ENCODE data around the gene ACTR10. TPM values are rescaled to one million over a fixed set of nuclear protein-coding genes. Genes with fewer than 3 reads are reported as not detected.

Gene ACTR10
- total and polyA plus RNA-seq, 9 of the 15 experiments (the other 6 are each of a cell fraction or from before 2014, with no cell fraction given), result 22.0 to 66.1 (median 34.1) TPM

- TF ChIP-seq, protein P1, sequence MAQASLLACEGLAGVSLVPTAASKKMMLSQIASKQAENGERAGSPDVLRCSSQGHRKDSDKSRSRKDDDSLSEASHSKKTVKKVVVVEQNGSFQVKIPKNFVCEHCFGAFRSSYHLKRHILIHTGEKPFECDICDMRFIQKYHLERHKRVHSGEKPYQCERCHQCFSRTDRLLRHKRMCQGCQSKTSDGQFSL (CRISPR knock-in tag; IDR thresholded peaks at IDR 0.05), result no peak
- TF ChIP-seq, protein P1 (tag; IDR thresholded peaks at IDR 0.05), result no peak
- peak; percentile 85 for TF ChIP-seq TBP (optimal IDR thresholded peaks at IDR 0.05; ENCODE audit: low read depth, low read length)
- no peak for TF ChIP-seq ZNF224 (CRISPR knock-in tag; IDR thresholded peaks at IDR 0.05)
- TF ChIP-seq CTCFL (IDR thresholded peaks at IDR 0.05; ENCODE audit: borderline replicate concordance, insufficient read depth, low read depth, low read length, poor library complexity, severe bottlenecking), result peak; percentile 30
- TF ChIP-seq TAF15 (IDR thresholded peaks at IDR 0.05; ENCODE audit: low read depth, low read length), result no peak
- no peak for TF ChIP-seq ZC3H8 (IDR thresholded peaks at IDR 0.05)
- TF ChIP-seq HNRNPL (IDR thresholded peaks at IDR 0.05; ENCODE audit: low read depth, low read length), result no peak
- TF ChIP-seq HES1 (IDR thresholded peaks at IDR 0.05; ENCODE audit: low read depth), result no peak
- no peak for TF ChIP-seq DMBX1 (CRISPR knock-in tag; IDR thresholded peaks at IDR 0.05; ENCODE audit: borderline replicate concordance)
- TF ChIP-seq ZNF592 (IDR thresholded peaks at IDR 0.05), result no peak
- TF ChIP-seq, protein P2, sequence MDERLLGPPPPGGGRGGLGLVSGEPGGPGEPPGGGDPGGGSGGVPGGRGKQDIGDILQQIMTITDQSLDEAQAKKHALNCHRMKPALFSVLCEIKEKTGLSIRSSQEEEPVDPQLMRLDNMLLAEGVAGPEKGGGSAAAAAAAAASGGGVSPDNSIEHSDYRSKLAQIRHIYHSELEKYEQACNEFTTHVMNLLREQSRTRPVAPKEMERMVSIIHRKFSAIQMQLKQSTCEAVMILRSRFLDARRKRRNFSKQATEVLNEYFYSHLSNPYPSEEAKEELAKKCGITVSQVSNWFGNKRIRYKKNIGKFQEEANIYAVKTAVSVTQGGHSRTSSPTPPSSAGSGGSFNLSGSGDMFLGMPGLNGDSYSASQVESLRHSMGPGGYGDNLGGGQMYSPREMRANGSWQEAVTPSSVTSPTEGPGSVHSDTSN (CRISPR knock-in tag; IDR thresholded peaks at IDR 0.05; ENCODE audit: low read depth), result no peak
- TF ChIP-seq, protein P2 (tag; conservative IDR thresholded peaks at IDR 0.05; ENCODE audit: low read depth), result no peak
- peak; percentile 9; the same call in 1 of the 2 replicates for TF ChIP-seq RB1 (IDR thresholded peaks at IDR 0.05; ENCODE audit: low read depth)
- peak; percentile 70; the same call in 1 of the 2 replicates for TF ChIP-seq PML (IDR thresholded peaks at IDR 0.05; ENCODE audit: low read length)
Measured at GRCh38 chr14:58244556-58245387, 44.8 kb downstream of the ACTR10 start, which contains the start of gene PSMA3 (continued).
